CD4-positive, alpha-beta T cell treated with Interleukin-21 for 1 hour (primary cell): ENCODE measurements around the gene DES.

Source experiments
- DNase-seq: peaks from one replicate; pipeline ENCODE4 v3.0.0-alpha.2; 2020

Gene DES

GRCh38 chr2:219422952-219423534 lies 4.9 kb downstream of the DES start:
- no peak for DNase-seq

- no peak for DNase-seq
Measured at GRCh38 chr2:219423652-219424377, 5.6 kb downstream of the DES start.

GRCh38 chr2:219425238-219426067 lies 7.3 kb downstream of the DES start:
- no peak for DNase-seq

DNA sequence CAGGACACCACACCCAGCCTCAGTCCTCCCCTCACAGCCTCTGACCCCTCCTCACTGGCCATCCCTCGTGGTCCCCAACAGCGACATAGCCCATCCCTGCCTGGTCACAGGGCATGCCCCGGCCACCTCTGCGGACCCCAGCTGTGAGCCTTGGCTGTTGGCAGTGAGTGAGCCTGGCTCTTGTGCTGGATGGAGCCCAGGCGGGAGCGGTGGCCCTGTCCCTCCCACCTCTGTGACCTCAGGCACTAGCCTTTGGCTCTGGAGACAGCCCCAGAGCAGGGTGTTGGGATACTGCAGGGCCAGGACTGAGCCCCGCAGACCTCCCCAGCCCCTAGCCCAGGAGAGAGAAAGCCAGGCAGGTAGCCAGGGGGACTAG lies 7.9 kb downstream of the DES start:
- DNase-seq = no peak

DNA sequence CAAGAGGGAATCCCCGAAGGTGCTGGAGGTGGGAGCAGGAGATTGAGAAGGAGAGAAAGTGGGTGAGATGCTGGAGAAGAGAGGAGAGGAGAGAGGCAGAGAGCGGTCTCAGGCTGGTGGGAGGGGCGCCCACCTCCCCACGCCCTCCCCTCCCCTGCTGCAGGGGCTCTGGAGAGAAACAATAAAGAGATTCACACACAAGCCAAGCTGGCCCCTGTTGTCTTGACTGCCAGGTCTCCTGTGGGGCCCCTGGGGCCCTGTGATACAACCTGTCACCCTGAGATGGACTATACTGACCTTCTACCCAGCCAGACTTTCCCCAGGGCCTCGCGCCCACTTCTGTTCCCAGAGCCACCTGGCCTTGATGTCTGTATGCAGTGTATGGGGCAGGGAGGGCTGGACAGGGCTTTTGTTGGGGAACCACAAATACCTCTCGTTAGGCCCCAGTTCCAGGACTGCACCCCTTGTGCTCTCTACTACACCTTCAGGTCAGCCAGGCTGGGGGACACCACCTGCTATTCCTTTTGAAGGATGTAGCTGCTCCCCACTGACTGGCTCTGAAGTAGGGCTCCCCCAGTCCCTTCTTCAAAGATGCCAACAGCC lies 8.5 kb downstream of the DES start:
- DNase-seq = no peak

GRCh38 chr2:219428469-219428868 lies 10.3 kb downstream of the DES start:
- no peak for DNase-seq

- no peak for DNase-seq
Measured at GRCh38 chr2:219429958-219430606, 11.9 kb downstream of the DES start.

GRCh38 chr2:219430633-219431615 lies 12.7 kb downstream of the DES start:
- no peak for DNase-seq

- DNase-seq = no peak
Measured at GRCh38 chr2:219433666-219434467, 15.7 kb downstream of the DES start.

DNA sequence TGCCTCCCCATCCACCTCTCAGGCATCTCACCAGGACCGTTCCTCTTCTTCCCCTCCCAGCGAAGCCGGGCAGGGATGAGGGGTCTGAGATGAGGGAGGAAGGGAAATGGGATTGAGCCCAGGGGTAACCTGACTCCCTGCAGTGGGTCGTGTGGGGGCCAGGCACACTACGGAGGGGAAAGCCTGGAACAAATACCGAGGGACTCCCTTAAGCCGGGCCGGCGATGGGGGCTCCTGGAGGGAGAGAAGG lies 16.2 kb downstream of the DES start:
- DNase-seq = no peak

GRCh38 chr2:219434718-219435525 lies 16.7 kb downstream of the DES start, which contains the start of gene SPEG:
Gene SPEG (plus strand): TSS chr2:219434843. CDS start chr2:219434978, 135 bp downstream.
- DNase-seq = no peak

DNA sequence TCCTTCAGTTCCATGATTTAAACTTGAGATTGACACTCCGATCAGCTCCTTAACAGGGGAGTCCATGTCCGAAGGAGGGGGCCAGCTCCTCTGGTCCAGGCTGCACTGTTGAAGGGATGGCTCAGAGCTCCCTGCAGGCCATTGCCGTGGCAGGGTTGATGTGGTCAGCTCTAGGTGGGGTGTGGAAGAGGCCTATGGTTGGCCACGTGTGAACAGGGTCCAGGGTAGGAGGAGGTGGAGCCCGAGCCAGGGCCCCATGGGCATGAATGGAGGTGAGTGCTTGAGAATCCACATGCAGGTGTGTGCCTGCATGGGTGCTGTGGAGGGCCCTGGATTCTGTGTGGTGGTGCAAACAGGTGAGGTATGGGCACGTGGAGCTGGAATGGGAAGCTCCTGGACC lies 17.5 kb downstream of the DES start:
- DNase-seq = no peak

DNA sequence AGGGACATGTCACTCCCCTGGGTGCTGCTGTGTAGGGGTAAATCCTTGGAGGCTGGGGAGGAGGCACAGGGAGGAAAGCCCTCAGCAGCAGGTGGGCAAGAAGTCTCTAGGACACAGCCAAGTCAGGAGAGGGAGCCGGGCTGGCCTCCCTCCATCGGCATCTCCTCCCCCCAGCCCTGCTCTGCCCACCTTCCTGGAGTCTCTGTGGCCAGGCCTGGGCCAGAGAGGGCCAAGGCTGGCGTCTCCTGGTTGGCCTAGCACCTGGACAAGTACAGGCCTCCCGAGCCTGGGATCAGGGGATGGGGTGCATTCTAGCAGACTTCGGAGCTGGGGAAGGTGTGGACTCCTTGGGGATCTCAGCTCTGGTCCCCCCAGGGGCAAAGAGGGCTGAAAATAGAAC lies 18.3 kb downstream of the DES start:
- no peak for DNase-seq

- no peak for DNase-seq
Measured at GRCh38 chr2:219437141-219437540, 19.0 kb downstream of the DES start.

GRCh38 chr2:219437690-219438206 lies 19.6 kb downstream of the DES start:
- no peak for DNase-seq

DNA sequence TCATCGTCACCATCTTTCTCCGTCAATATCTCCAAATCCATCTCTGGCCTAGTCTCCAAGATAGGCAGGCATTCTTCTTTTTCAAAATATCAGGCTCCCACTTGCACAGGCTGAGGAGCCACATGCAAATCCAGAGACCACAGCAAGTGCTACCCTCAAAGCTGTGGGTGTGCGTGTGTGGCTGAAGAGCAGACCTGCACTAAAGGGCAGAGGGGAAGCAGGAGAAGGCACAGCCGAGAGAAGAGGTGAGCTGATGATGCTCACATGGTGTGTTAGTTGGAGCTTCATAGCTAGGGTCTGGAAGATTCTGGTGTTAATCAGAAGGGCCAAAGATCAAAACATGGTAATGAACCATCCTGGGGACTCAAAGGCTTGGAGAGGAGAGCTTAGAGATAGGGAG lies 20.3 kb downstream of the DES start:
- no peak for DNase-seq

DNA sequence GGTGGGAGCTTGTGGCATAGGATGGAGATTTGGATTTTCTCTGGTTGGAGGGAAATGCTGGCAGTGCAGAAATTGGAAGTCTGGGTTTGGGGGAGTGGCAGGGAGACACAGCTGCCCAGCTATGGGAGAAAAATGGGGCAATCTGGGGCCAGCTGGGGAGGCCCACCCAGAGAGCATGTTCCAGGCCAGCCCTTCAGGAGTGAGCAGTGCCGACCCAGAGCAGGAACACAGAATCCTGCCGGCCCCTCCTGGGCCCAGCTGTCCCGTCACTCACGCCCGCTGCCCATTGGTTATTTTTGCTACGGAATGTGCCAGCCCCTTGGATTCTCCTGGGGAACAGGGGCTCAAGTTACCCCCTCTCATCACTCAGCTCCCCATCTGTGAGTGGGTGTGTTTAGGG lies 21.3 kb downstream of the DES start:
- no peak for DNase-seq

DNA sequence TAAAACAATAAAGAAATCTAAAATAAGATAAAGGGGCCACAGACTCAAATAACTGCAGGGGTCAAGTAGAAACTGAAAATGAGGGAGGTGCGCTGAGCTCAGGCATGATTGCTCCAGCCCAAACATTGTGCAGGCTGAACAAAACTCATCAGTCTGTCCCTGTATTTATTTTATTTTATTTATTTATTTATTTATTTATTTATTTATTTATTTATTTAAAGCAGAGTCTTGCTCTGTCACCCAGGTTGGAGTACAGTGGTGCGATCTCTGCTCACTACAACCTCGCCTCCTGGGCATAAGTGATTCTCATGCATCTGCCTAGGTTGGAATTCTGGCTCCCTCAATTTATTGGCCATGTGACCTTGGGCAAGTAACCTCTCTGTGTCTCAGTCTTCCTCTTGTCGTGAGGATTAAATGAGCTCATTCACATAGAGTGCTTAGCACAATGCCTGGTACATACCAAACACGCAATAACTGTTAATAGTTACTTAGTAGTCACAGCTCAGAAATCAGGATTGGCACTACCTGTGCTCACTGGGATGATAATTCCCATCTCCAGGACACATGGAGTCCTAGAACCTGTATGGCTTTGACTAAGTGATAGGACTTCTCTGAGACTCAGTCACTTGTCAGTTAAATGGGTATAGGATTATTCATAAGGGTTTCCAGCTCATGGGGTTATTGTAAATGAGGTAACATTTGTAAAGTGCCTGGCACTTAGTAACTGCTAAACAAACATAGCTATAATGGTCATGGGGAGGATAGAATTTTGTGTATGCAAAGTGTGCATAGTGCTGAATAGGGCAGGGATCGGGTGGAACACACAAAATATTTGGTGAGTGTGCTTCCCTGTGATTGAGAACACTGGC lies 22.4 kb downstream of the DES start:
- no peak for DNase-seq
